DOHH2 (cell line): ENCODE results near the gene TEAD3.

ENCODE experiments used
- H3F3A ChIP-seq: fragments of 200-600 bp; sonication (generic), shearing (Covaris generic); 2 replicates; pipeline ENCODE4 v1.6.0; 2016; ENCODE audit warnings: antibody characterized with exemption, mild to moderate bottlenecking; ENCODE audit not compliant: control insufficient read depth, insufficient read depth
- H3K27ac ChIP-seq: fragments of 200-600 bp; sonication (generic); 2 replicates; pipeline ENCODE4 v1.5.1; 2014; ENCODE audit warnings: low read depth, mild to moderate bottlenecking, low read length, moderate library complexity
- H3K27me3 ChIP-seq: fragments of 200-600 bp; sonication (generic); 2 replicates; pipeline ENCODE4 v1.6.1; 2014; ENCODE audit warnings: mild to moderate bottlenecking, low read length, mixed read lengths; ENCODE audit not compliant: control insufficient read depth
- H3K36me3 ChIP-seq: fragments of 200-600 bp; sonication (generic); 2 replicates; pipeline ENCODE4 v1.6.1; 2014; ENCODE audit warnings: mild to moderate bottlenecking, low read length, moderate library complexity, mixed read lengths; ENCODE audit not compliant: control insufficient read depth
- H3K4me1 ChIP-seq: fragments of 200-600 bp; sonication (generic); 2 replicates; pipeline ENCODE4 v1.6.1; 2014; ENCODE audit warnings: mild to moderate bottlenecking, low read length, mixed read lengths; ENCODE audit not compliant: control insufficient read depth
- H3K4me2 ChIP-seq: fragments of 200-600 bp; sonication (generic); 2 replicates; pipeline ENCODE4 v1.6.0; 2014; ENCODE audit warnings: mild to moderate bottlenecking, low read length, moderate library complexity
- H3K4me3 ChIP-seq: fragments of 200-600 bp; sonication (generic); 2 replicates; pipeline ENCODE4 v1.5.1; 2014; ENCODE audit warnings: mild to moderate bottlenecking, low read length, mixed read lengths
- H3K79me2 ChIP-seq: fragments of 200-600 bp; sonication (generic); 2 replicates; pipeline ENCODE4 v1.6.1; 2014; ENCODE audit warnings: mild to moderate bottlenecking, low read length, mixed read lengths; ENCODE audit not compliant: control insufficient read depth
- H3K9me2 ChIP-seq: fragments of 200-600 bp; sonication (generic); replicated peaks from 2 replicates; pipeline ENCODE4 v1.6.1; 2014; ENCODE audit warnings: mild to moderate bottlenecking, low read length, mixed read lengths; ENCODE audit not compliant: control insufficient read depth
- H3K9me3 ChIP-seq: fragments of 200-600 bp; sonication (generic); 2 replicates; pipeline ENCODE4 v1.6.1; 2014; ENCODE audit warnings: antibody characterized with exemption, low read length, mixed read lengths; ENCODE audit not compliant: control insufficient read depth, insufficient read depth
- H4K20me1 ChIP-seq: fragments of 200-600 bp; sonication (generic); 2 replicates; pipeline ENCODE4 v1.6.0; 2014; ENCODE audit warnings: low read depth, mild to moderate bottlenecking, antibody characterized with exemption, low read length, moderate library complexity; ENCODE audit not compliant: control insufficient read depth, insufficient read depth
- EZH2phosphoT487 ChIP-seq: fragments of 200-600 bp; sonication (generic); IDR thresholded peaks from 2 replicates; pipeline ENCODE4 v1.6.1; 2017; ENCODE audit warnings: borderline replicate concordance, mild to moderate bottlenecking, antibody characterized with exemption, low read length, moderate library complexity, mixed read lengths
- TF ChIP-seq, protein P1 (sequence below): fragments of 200-600 bp; sonication (generic); IDR thresholded peaks from one replicate; pipeline ENCODE4 v1.5.1; 2014; ENCODE audit warnings: antibody characterized with exemption, mild to moderate bottlenecking, low read depth, low read length; ENCODE audit not compliant: poor library complexity, severe bottlenecking

TEAD3 gene

DNA sequence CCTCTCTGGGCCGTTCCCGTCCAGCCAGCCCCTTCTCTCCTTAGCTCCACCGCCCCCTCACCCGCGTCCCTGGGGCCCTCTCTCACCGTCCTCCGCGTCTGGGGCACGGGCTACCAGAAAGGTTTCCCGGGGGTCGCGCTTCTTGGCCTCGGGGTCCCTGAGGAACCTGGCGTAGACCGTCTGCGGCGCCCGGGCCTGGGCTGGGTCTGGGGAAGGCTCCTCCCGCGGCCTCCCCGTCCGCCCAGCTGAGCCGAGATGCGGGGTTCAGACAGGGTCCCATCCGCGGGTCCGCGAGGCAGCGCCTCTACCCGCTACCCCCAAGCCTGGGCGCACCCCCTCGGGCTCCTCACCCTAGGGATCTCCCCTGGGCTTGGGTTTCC is 14.7 kb upstream of the TEAD3 start:
- no peak for TF ChIP-seq EZH2phosphoT487
- TF ChIP-seq, protein P1, sequence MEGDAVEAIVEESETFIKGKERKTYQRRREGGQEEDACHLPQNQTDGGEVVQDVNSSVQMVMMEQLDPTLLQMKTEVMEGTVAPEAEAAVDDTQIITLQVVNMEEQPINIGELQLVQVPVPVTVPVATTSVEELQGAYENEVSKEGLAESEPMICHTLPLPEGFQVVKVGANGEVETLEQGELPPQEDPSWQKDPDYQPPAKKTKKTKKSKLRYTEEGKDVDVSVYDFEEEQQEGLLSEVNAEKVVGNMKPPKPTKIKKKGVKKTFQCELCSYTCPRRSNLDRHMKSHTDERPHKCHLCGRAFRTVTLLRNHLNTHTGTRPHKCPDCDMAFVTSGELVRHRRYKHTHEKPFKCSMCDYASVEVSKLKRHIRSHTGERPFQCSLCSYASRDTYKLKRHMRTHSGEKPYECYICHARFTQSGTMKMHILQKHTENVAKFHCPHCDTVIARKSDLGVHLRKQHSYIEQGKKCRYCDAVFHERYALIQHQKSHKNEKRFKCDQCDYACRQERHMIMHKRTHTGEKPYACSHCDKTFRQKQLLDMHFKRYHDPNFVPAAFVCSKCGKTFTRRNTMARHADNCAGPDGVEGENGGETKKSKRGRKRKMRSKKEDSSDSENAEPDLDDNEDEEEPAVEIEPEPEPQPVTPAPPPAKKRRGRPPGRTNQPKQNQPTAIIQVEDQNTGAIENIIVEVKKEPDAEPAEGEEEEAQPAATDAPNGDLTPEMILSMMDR, result no peak
- Histone ChIP-seq H3K4me1 (0 out of 2 replicates have a peak, but pooled peaks cover 6% of the 10 kb centered on the region), H3K36me3 (no peaks in the 10 kb centered on the region)

DNA sequence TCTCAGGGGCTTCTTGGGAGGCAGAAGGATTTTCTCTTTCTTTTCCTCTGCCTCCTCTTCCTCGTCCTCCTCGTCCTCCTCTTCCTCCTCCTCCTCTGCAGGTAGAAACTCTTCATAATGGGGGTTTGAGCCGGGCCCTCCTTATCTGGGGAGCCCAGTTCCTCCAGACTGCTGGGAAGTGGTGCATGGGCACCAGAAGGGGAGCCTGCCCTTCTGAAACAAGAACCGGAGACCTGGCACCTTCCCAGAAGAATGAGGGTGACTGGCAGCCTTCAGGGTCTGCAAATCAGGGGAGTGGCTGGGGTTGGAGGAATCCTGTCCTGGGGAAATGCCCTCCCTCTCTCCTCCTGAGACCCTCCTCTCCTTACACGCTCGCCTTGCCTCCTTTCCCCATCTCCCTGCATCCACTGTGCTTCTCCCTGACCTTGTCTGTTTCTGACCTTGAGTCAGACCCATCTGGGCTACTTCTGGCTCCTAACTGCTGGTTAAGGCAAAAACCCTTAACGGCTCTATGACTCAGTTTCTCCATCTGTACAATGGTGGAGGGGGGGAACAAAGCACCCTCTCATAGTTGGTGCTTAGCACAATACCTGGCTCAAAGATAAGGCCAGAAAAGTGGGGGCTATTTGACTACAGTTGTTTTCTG is 14.2 kb upstream of the TEAD3 start:
- TF ChIP-seq, protein P1, result no peak
- no peak for TF ChIP-seq EZH2phosphoT487
- Histone ChIP-seq H3K4me2 (no peak overlapping the region), H3K4me1 (0 out of 2 replicates have a peak, but pooled peaks cover 6% of the 10 kb centered on the region), H3K36me3 (no peaks in the 10 kb centered on the region), H3K27ac (no peak overlapping the region), H3F3A (no peaks in the 10 kb centered on the region), H3K79me2 (no peaks in the 10 kb centered on the region), H3K9me3 (no peaks in the 10 kb centered on the region), H3K27me3 (peaks cover 41% of the 10 kb centered on the region), H3K4me3 (no peak overlapping the region), H3K9me2 (no peaks in the 10 kb centered on the region), H4K20me1 (no peaks in the 10 kb centered on the region)

More for the DNA sequence above, 14.7 kb upstream of the TEAD3 start:
- no peaks in the 10 kb centered on the region for H3F3A ChIP-seq
- H4K20me1 ChIP-seq, result no peaks in the 10 kb centered on the region
- H3K4me2 ChIP-seq, result no peak overlapping the region
- H3K79me2 ChIP-seq, result no peaks in the 10 kb centered on the region
- H3K4me3 ChIP-seq, result no peak overlapping the region
- no peaks in the 10 kb centered on the region for H3K9me3 ChIP-seq
- no peak overlapping the region for H3K27ac ChIP-seq
- H3K9me2 ChIP-seq, result no peaks in the 10 kb centered on the region
- peaks cover 41% of the 10 kb centered on the region for H3K27me3 ChIP-seq

DNA sequence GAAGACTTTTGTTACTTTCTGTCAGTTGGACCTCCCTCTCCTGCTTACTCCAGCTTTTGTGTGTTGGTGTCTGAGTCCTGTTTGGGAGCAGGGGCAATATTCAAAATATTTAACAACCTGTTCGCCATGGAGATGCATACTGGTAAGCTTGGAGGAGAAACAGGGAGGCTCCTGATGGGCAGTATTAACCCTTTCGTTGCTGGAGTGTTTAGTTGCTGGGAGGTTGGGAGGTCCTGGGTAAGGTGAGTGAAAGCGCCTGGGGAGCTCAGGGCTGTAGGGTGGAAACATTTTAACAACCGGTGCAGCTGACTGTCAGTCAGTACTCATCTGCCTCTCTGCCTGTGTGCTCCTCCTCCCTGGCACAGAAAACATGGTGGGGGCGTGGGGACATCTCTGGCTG is 11.7 kb upstream of the TEAD3 start:
- H4K20me1 ChIP-seq, result no peaks in the 10 kb centered on the region
- H3K4me2 ChIP-seq, result no peak overlapping the region
- TF ChIP-seq EZH2phosphoT487, result no peak
- TF ChIP-seq, protein P1, result no peak
- no peaks in the 10 kb centered on the region for H3F3A ChIP-seq
- H3K9me2 ChIP-seq, result no peaks in the 10 kb centered on the region
- no peak overlapping the region for H3K27ac ChIP-seq
- H3K4me1 ChIP-seq, result 0 out of 2 replicates have a peak, but pooled peaks cover 6% of the 10 kb centered on the region
- H3K79me2 ChIP-seq, result no peaks in the 10 kb centered on the region
- no peaks in the 10 kb centered on the region for H3K9me3 ChIP-seq
- peaks cover 45% of the 10 kb centered on the region for H3K27me3 ChIP-seq
- no peaks in the 10 kb centered on the region for H3K36me3 ChIP-seq
- no peak overlapping the region for H3K4me3 ChIP-seq
